Endothelial cell of umbilical vein (primary cell): ENCODE results near the gene ANAPC16. TPM values are rescaled to one million over a fixed set of nuclear protein-coding genes. Genes with fewer than 3 reads are reported as not detected.

Source experiments
- BruUV-seq: library from RNA; stranded (reverse); fragments of 400-500 nt; replicated peaks from 2 replicates; lab custom pipeline; 2021; lab: Mats Ljungman, UMichigan
- CTCF ChIA-PET: fragments of 300-600, 350-600 bp; sonication (Branson Sonifier 250); formaldehyde crosslinking; loops from one replicate; lab custom pipeline; 2021; ENCODE audit warnings: antibody characterized with exemption, inconsistent platforms; lab: Charles Lee
- POLR2A ChIA-PET: fragments of 300-600, 350-600 bp; sonication (Branson Sonifier 250); formaldehyde crosslinking; loops from one replicate; lab custom pipeline; 2021; ENCODE audit warnings: antibody characterized with exemption, inconsistent platforms; lab: Charles Lee
- DNase-seq: peaks from one replicate; pipeline ENCODE4 v3.0.0-alpha.2; 2011; ENCODE audit warnings: low read depth, low spot score
- FAIRE-seq: peaks from 2 replicates; lab custom pipeline; 2011; peaks lifted over from hg19 to GRCh38; lab: Jason Lieb, UNC
- H2AFZ ChIP-seq: 2 replicates; pipeline ENCODE4 v1.6.0; 2012; ENCODE audit warnings: low read depth, low read length, control low read depth, inconsistent platforms
- H3K27ac ChIP-seq: 2 replicates; pipeline ENCODE4 v1.5.1; 2011; ENCODE audit warnings: low read depth, mild to moderate bottlenecking, control low read depth, low read length, moderate library complexity; ENCODE audit not compliant: insufficient read depth
- H3K27me3 ChIP-seq, 2 experiments: 2 replicates each; pipeline versions ENCODE4 v1.6.0 to v1.6.1; 2011; ENCODE audit warnings: low read length in 2 of 2, mixed read lengths in 1 of 2; ENCODE audit not compliant: control insufficient read depth in 2 of 2, insufficient read depth in 2 of 2
- H3K36me3 ChIP-seq, 2 experiments: 2 replicates in 1 of 2; 3 replicates in 1 of 2; pipeline ENCODE4 v1.5.1; 2011; ENCODE audit warnings: low read length in 2 of 2, mild to moderate bottlenecking in 1 of 2, moderate library complexity in 1 of 2; ENCODE audit not compliant: control insufficient read depth in 2 of 2, insufficient read depth in 2 of 2; ENCODE audit errors: extremely low read depth in 1 of 2
- H3K4me1 ChIP-seq: 3 replicates; pipeline ENCODE4 v1.5.1; 2011; ENCODE audit warnings: mild to moderate bottlenecking, low read length; ENCODE audit not compliant: control insufficient read depth, insufficient read depth; ENCODE audit errors: extremely low read depth
- H3K4me2 ChIP-seq: 2 replicates; pipeline ENCODE4 v1.6.1; 2011; ENCODE audit warnings: low read length, control low read depth, mixed read lengths; ENCODE audit not compliant: insufficient read depth
- H3K4me3 ChIP-seq, 3 experiments: fragments of 200-600 bp in 1 of 3; sonication (generic), shearing (Covaris generic) in 1 of 3; replicated peaks in 1 of 3; 2 replicates each; pipeline ENCODE4 v1.5.1; 2011 to 2016; ENCODE audit warnings: control low read depth in 3 of 3, low read length in 3 of 3, mild to moderate bottlenecking in 2 of 3, inconsistent platforms in 1 of 3, low read depth in 1 of 3, moderate library complexity in 1 of 3; ENCODE audit not compliant: insufficient read depth in 1 of 3
- H3K79me2 ChIP-seq: 2 replicates; pipeline ENCODE4 v1.6.0; 2012; ENCODE audit warnings: low read length, inconsistent platforms; ENCODE audit not compliant: control insufficient read depth, insufficient read depth
- H3K9ac ChIP-seq: replicated peaks from 2 replicates; pipeline ENCODE3; 2011; ENCODE audit warnings: low read length, control low read depth; ENCODE audit not compliant: insufficient read depth; ENCODE audit errors: extremely low read depth
- H3K9me1 ChIP-seq: replicated peaks from 3 replicates; pipeline ENCODE4 v1.6.0; 2011; ENCODE audit warnings: mild to moderate bottlenecking, low read length; ENCODE audit not compliant: control insufficient read depth, insufficient read depth; ENCODE audit errors: extremely low read depth
- H3K9me3 ChIP-seq: replicated peaks from 2 replicates; pipeline ENCODE4 v1.5.1; 2012; ENCODE audit warnings: low read length, inconsistent platforms; ENCODE audit not compliant: control insufficient read depth, insufficient read depth
- H4K20me1 ChIP-seq: replicated peaks from 2 replicates; pipeline ENCODE3; 2011; ENCODE audit warnings: mild to moderate bottlenecking, low read length; ENCODE audit not compliant: control insufficient read depth, insufficient read depth; ENCODE audit errors: extremely low read depth
- EZH2 ChIP-seq: IDR thresholded peaks from 2 replicates; pipeline ENCODE4 v1.6.1; 2012; ENCODE audit warnings: borderline replicate concordance, low read depth, mild to moderate bottlenecking, moderate library complexity, low read length, inconsistent platforms; ENCODE audit not compliant: severe bottlenecking
- FOS ChIP-seq: IDR thresholded peaks from 2 replicates; pipeline ENCODE4 v1.6.1; 2011; ENCODE audit warnings: mild to moderate bottlenecking, low read length, moderate library complexity, borderline replicate concordance; ENCODE audit not compliant: insufficient read depth
- GATA2 ChIP-seq: IDR thresholded peaks from 2 replicates; pipeline ENCODE4 v1.7.0; 2011; ENCODE audit warnings: low read depth, mild to moderate bottlenecking, moderate library complexity, mixed read lengths, low read length; ENCODE audit not compliant: insufficient read length, insufficient read depth
- JUN ChIP-seq: IDR thresholded peaks from 2 replicates; pipeline ENCODE4 v1.6.1; 2011; ENCODE audit warnings: borderline replicate concordance, low read depth; ENCODE audit not compliant: insufficient read length, insufficient read depth
- MYC ChIP-seq: IDR thresholded peaks from one replicate; pipeline ENCODE4 v1.6.1; 2011; ENCODE audit warnings: mild to moderate bottlenecking, low read depth, low read length
- POLR2A ChIP-seq: IDR thresholded peaks from 2 replicates; pipeline ENCODE4 v1.6.1; 2012; ENCODE audit warnings: low read depth, mild to moderate bottlenecking, control low read depth, low read length
- POLR2AphosphoS5 ChIP-seq: IDR thresholded peaks from 2 replicates; pipeline ENCODE4 v1.6.1; 2012; ENCODE audit warnings: low read depth, mild to moderate bottlenecking, control low read depth, low read length, moderate library complexity; ENCODE audit not compliant: insufficient read depth
- dilution Hi-C: fragments of 300-500 bp; cut with MboI; formaldehyde crosslinking; loops from one replicate; pipeline ENCODE4 v1.15.0; 2019; ENCODE audit warnings: low sequenced_read_pairs; ENCODE audit not compliant: extremely low pct_ligation_motif_present
- intact Hi-C: fragments of 100-400 bp; cut with micrococcal nuclease; formaldehyde crosslinking; loops from one replicate; pipeline ENCODE4 v1.10.0; 2022
- polyA plus RNA-seq, 4 experiments: library from polyadenylated mRNA; depleted of rRNA in 3 of 4; stranded (reverse) in 3 of 4; unstranded in 1 of 4; fragments of >200 nt; gene quantifications; 2 replicates each; pipeline versions ENCODE4 v1.2.1 to v1.2.3, GENCODE V29; 2011 to 2012; ENCODE audit warnings: missing spikeins in 1 of 4
- total RNA-seq: library from RNA; stranded (reverse); gene quantifications from 2 replicates; pipeline ENCODE4 v1.2.3, GENCODE V29; 2021
- TF ChIP-seq, protein P1 (sequence below), 2 donors: IDR thresholded peaks; 1 replicate in 1 of 2; 2 replicates in 1 of 2; pipeline ENCODE4 v1.5.1; 2011; ENCODE audit warnings: low read length in 2 of 2, mild to moderate bottlenecking in 2 of 2, moderate library complexity in 2 of 2, control low read depth in 1 of 2, inconsistent platforms in 1 of 2, low read depth in 1 of 2; ENCODE audit not compliant: insufficient read depth in 1 of 2; ENCODE audit errors: extremely low read depth in 1 of 2
- TF ChIP-seq, protein P2 (sequence below): IDR thresholded peaks from 2 replicates; pipeline ENCODE4 v1.6.1; 2011; ENCODE audit not compliant: insufficient read depth, insufficient read length

Gene ANAPC16
- total and polyA plus RNA-seq, 2 donors (not counting 3 experiments of a cell fraction or from before 2014, with no cell fraction given), result 38.1 to 44.4 TPM

DNA sequence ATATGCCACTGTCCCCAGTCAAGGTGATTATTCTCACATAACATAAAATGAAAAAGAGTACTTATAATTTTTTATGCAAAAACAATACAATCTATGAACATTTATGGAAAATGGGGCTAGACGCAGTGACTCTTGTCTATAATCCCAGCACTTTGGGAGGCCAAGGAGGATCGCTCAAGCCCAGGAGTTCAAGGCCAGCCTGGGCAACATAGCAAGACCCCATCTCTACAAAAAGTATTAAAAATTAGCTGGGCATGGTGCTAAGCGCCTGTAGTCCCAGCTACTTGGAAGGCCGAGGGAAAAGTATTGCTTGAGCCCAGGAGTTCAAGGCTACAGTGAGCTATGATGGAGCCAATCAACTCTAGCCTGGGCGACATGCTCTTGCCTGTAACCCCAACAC, 14.5 kb upstream of the ANAPC16 start:
- no peak overlapping the region for H3K27ac ChIP-seq
- no peaks in the 10 kb centered on the region for H3K79me2 ChIP-seq
- H3K9ac ChIP-seq, result no peak overlapping the region
- H3K9me3 ChIP-seq, result no peaks in the 10 kb centered on the region
- no peak overlapping the region for H3K4me2 ChIP-seq
- H4K20me1 ChIP-seq, result no peaks in the 10 kb centered on the region
- DNase-seq, result no peak
- CTCF ChIA-PET, result interaction anchor here (1.1 kb wide), 1 partner anchor 75 kb away, joined by 7 read pairs; no protein-coding TSS in a partner anchor
- no peak for FAIRE-seq
- H3K36me3 ChIP-seq, result peaks cover 0 to 3% of the 10 kb centered on the region in 2 experiments
- intact Hi-C loops, result no loop called here
- no peak overlapping the region for H2AFZ ChIP-seq
- POLR2A ChIA-PET, result no interaction called here
- H3K9me1 ChIP-seq, result no peaks in the 10 kb centered on the region
- TF ChIP-seq POLR2A (no peak), GATA2 (no peak), FOS (no peak), JUN (no peak), POLR2AphosphoS5 (no peak), MYC (no peak), EZH2 (no peak)
- TF ChIP-seq, protein P1, sequence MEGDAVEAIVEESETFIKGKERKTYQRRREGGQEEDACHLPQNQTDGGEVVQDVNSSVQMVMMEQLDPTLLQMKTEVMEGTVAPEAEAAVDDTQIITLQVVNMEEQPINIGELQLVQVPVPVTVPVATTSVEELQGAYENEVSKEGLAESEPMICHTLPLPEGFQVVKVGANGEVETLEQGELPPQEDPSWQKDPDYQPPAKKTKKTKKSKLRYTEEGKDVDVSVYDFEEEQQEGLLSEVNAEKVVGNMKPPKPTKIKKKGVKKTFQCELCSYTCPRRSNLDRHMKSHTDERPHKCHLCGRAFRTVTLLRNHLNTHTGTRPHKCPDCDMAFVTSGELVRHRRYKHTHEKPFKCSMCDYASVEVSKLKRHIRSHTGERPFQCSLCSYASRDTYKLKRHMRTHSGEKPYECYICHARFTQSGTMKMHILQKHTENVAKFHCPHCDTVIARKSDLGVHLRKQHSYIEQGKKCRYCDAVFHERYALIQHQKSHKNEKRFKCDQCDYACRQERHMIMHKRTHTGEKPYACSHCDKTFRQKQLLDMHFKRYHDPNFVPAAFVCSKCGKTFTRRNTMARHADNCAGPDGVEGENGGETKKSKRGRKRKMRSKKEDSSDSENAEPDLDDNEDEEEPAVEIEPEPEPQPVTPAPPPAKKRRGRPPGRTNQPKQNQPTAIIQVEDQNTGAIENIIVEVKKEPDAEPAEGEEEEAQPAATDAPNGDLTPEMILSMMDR (IDR thresholded peaks at IDR 0.05; ENCODE audit: extremely low read depth in 1 of 2, insufficient read depth in 1 of 2, low read depth in 1 of 2, low read length in 2 of 2), result no peak
- TF ChIP-seq, protein P2, sequence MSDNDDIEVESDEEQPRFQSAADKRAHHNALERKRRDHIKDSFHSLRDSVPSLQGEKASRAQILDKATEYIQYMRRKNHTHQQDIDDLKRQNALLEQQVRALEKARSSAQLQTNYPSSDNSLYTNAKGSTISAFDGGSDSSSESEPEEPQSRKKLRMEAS, result no peak
- dilution Hi-C loops, result no loop called here
- H3K4me3 ChIP-seq, result no peak overlapping the region
- H3K27me3 ChIP-seq, result no peaks in the 10 kb centered on the region
- BruUV-seq, result no TSS peak
- H3K4me1 ChIP-seq, result no peaks in the 10 kb centered on the region
